NCI-H1694 treated with DMSO at 0.1 percent for 48 hours (cell line): ENCODE data around the gene IFNW1.
"Not testable (repeated sequence)": the region's sequence is repeated elsewhere in the genome, so short reads cannot be mapped to it uniquely, and the experiment has no call there.

ENCODE experiments used
- DNase-seq: peaks from one replicate; lab custom pipeline; 2025; lab: John Stamatoyannopoulos, UW

The IFNW1 gene

GRCh38 chr9:21141427-21141882 lies at the start of gene IFNW1:
TSS of gene IFNW1 (minus strand) at chr9:21141832. CDS start at chr9:21141570, 262 bp downstream.
- DNase-seq: no peak

- DNase-seq: not testable (repeated sequence)
Observed at GRCh38 chr9:21187487-21187886, 45.9 kb upstream of the IFNW1 start, which contains the start of gene IFNA4. TSS of gene IFNA4 (minus strand) at chr9:21187587. CDS start at chr9:21187531, 56 bp downstream.

- peak; percentile 2 for DNase-seq
Observed at GRCh38 chr9:21182810-21183736, 41.4 kb upstream of the IFNW1 start.

GRCh38 chr9:21174671-21175070 lies 33.0 kb upstream of the IFNW1 start:
- DNase-seq: no peak

GRCh38 chr9:21172156-21172555 lies 30.5 kb upstream of the IFNW1 start:
- no peak for DNase-seq

GRCh38 chr9:21171351-21171750 lies 29.7 kb upstream of the IFNW1 start:
- no peak for DNase-seq

GRCh38 chr9:21166560-21166959 lies 24.9 kb upstream of the IFNW1 start, which contains the start of gene IFNA21:
TSS of gene IFNA21 (minus strand) at chr9:21166660. CDS start at chr9:21166612, 48 bp downstream.
- DNase-seq: not testable (repeated sequence)

GRCh38 chr9:21165516-21165915 lies 23.9 kb upstream of the IFNW1 start:
- DNase-seq: no peak

- DNase-seq: no peak
Observed at GRCh38 chr9:21160178-21160577, 18.5 kb upstream of the IFNW1 start.

GRCh38 chr9:21155501-21155900 lies 13.9 kb upstream of the IFNW1 start:
- DNase-seq: no peak

GRCh38 chr9:21154018-21154608 lies 12.5 kb upstream of the IFNW1 start:
- peak; percentile 30 for DNase-seq

GRCh38 chr9:21153336-21154017 lies 11.8 kb upstream of the IFNW1 start:
- DNase-seq: no peak

GRCh38 chr9:21144603-21145002 lies 3.0 kb upstream of the IFNW1 start:
- DNase-seq: no peak

GRCh38 chr9:21137020-21137419 lies 4.6 kb downstream of the IFNW1 start:
- DNase-seq: no peak

GRCh38 chr9:21135736-21136135 lies 5.9 kb downstream of the IFNW1 start:
- no peak for DNase-seq

- DNase-seq: not testable (repeated sequence)
Observed at GRCh38 chr9:21128186-21128585, 13.4 kb downstream of the IFNW1 start.

- DNase-seq: no peak
Observed at GRCh38 chr9:21121595-21122251, 19.9 kb downstream of the IFNW1 start.

- no peak for DNase-seq
Observed at GRCh38 chr9:21121079-21121478, 20.6 kb downstream of the IFNW1 start.

GRCh38 chr9:21119093-21119770 lies 22.4 kb downstream of the IFNW1 start:
- DNase-seq: no peak

GRCh38 chr9:21114311-21114710 lies 27.3 kb downstream of the IFNW1 start:
- no peak for DNase-seq
